Breast epithelium (tissue), 4 donors: ENCODE data around the gene EZH2. TPM values are rescaled to one million over a fixed set of nuclear protein-coding genes. Genes with fewer than 3 reads are reported as not detected.

Experiments
- DNase-seq, 2 donors: peaks; one replicate each; pipeline ENCODE4 v3.0.0-alpha.2; 2019; ENCODE audit warnings: low spot score in 2 of 2
- H3K27ac ChIP-seq, 2 donors: fragments of 200-600 bp; sonication (generic) in 1 of 2; one replicate each; pipeline ENCODE4 v1.5.1; 2016 to 2019; ENCODE audit warnings: mild to moderate bottlenecking in 1 of 2
- H3K27me3 ChIP-seq, 2 donors: fragments of 200-600 bp; sonication (generic) in 1 of 2; one replicate each; pipeline versions ENCODE4 v1.5.1 to v1.6.0; 2017 to 2019; ENCODE audit warnings: control low read depth in 1 of 2, mild to moderate bottlenecking in 1 of 2
- H3K36me3 ChIP-seq: fragments of 200-600 bp; one replicate; pipeline ENCODE4 v1.5.1; 2019
- H3K4me1 ChIP-seq, 2 donors: fragments of 200-600 bp; sonication (generic); one replicate each; pipeline ENCODE4 v1.5.1; 2016 to 2019; ENCODE audit warnings: control low read depth in 1 of 2
- H3K4me3 ChIP-seq, 3 donors: fragments of 200-600 bp; sonication (generic); 1 replicate in 2 of 3; 2 replicates in 1 of 3; pipeline ENCODE4 v1.5.1; 2016 to 2019; ENCODE audit warnings: mild to moderate bottlenecking in 3 of 3, moderate library complexity in 2 of 3
- H3K9me3 ChIP-seq, 2 donors: fragments of 200-600 bp; sonication (generic) in 1 of 2; one replicate each; pipeline ENCODE4 v1.5.1; 2016 to 2019; ENCODE audit warnings: control low read depth in 1 of 2
- CTCF ChIP-seq, 3 donors: fragments of 450-650 bp; IDR thresholded peaks; one replicate each; pipeline ENCODE4 v1.5.1; 2016 to 2017; ENCODE audit warnings: antibody characterized with exemption in 3 of 3, mild to moderate bottlenecking in 3 of 3, moderate library complexity in 3 of 3
- POLR2A ChIP-seq: fragments of 450-650 bp; IDR thresholded peaks from one replicate; pipeline ENCODE4 v1.6.1; 2016; ENCODE audit warnings: antibody characterized with exemption, mild to moderate bottlenecking, moderate library complexity
- POLR2AphosphoS5 ChIP-seq, 3 donors: sonication (generic); formaldehyde crosslinking; IDR thresholded peaks; one replicate each; pipeline ENCODE4 v1.6.1; 2017; ENCODE audit warnings: antibody characterized with exemption in 3 of 3
- intact Hi-C: fragments of 100-400 bp; cut with DNase I; formaldehyde crosslinking; loops from one replicate; pipeline ENCODE4 v1.15.1; 2023; ENCODE audit warnings: low total_unique reads
- total RNA-seq, 3 donors: library from RNA; depleted of rRNA; stranded (reverse); fragments of >200 nt; gene quantifications; one replicate each; pipeline ENCODE4 v1.1.0, GENCODE V29; 2016

The EZH2 gene
- total RNA-seq, 3 donors from 2014 or later, result 2.1 to 4.8 (median 4.3) TPM

- intact Hi-C loops, result no loop called here
- H3K4me3 ChIP-seq, result no peak overlapping the region
- H3K4me1 ChIP-seq, result no peaks in the 10 kb centered on the region
- H3K27me3 ChIP-seq, result no peaks in the 10 kb centered on the region
- DNase-seq, result no peak
- no peak overlapping the region for H3K27ac ChIP-seq
- H3K36me3 ChIP-seq, result no peaks in the 10 kb centered on the region
- no peaks in the 10 kb centered on the region for H3K9me3 ChIP-seq
- TF ChIP-seq POLR2AphosphoS5 (IDR thresholded peaks at IDR 0.05), result no peak
- no peak for TF ChIP-seq CTCF (IDR thresholded peaks at IDR 0.05)
- no peak for TF ChIP-seq POLR2A
Observed at GRCh38 chr7:148911626-148912025, 27.5 kb upstream of the EZH2 start.

- no peak for TF ChIP-seq POLR2A
- TF ChIP-seq POLR2AphosphoS5 (IDR thresholded peaks at IDR 0.05), result no peak
- no peak for TF ChIP-seq CTCF (IDR thresholded peaks at IDR 0.05)
- Histone ChIP-seq H3K4me3 (no peak overlapping the region), H3K4me1 (no peaks in the 10 kb centered on the region), H3K9me3 (no peaks in the 10 kb centered on the region), H3K27ac (no peak overlapping the region), H3K27me3 (no peaks in the 10 kb centered on the region), H3K36me3 (no peaks in the 10 kb centered on the region)
- DNase-seq, result no peak
- intact Hi-C loops, result no loop called here
Observed at GRCh38 chr7:148909568-148909967, 25.5 kb upstream of the EZH2 start.

- Histone ChIP-seq H3K27ac (no peak overlapping the region), H3K4me1 (no peaks in the 10 kb centered on the region), H3K9me3 (no peaks in the 10 kb centered on the region), H3K36me3 (no peaks in the 10 kb centered on the region), H3K4me3 (no peak overlapping the region), H3K27me3 (no peaks in the 10 kb centered on the region)
- DNase-seq, result no peak
- TF ChIP-seq POLR2A (no peak), CTCF (IDR thresholded peaks at IDR 0.05) (no peak), POLR2AphosphoS5 (IDR thresholded peaks at IDR 0.05) (no peak)
- intact Hi-C loops, result no loop called here
Observed at GRCh38 chr7:148906707-148907498, 22.8 kb upstream of the EZH2 start.

GRCh38 chr7:148905093-148905666, 21.1 kb upstream of the EZH2 start:
- DNase-seq, result no peak
- H3K27me3 ChIP-seq, result no peaks in the 10 kb centered on the region
- no peak overlapping the region for H3K4me3 ChIP-seq
- no peaks in the 10 kb centered on the region for H3K36me3 ChIP-seq
- H3K27ac ChIP-seq, result no peak overlapping the region
- TF ChIP-seq POLR2A (no peak), CTCF (IDR thresholded peaks at IDR 0.05) (no peak), POLR2AphosphoS5 (IDR thresholded peaks at IDR 0.05) (no peak)
- H3K4me1 ChIP-seq, result no peaks in the 10 kb centered on the region
- no peaks in the 10 kb centered on the region for H3K9me3 ChIP-seq
- intact Hi-C loops, result no loop called here

GRCh38 chr7:148903504-148903903, 19.4 kb upstream of the EZH2 start:
- Histone ChIP-seq H3K4me3 (no peak overlapping the region), H3K9me3 (no peaks in the 10 kb centered on the region), H3K4me1 (no peaks in the 10 kb centered on the region), H3K27me3 (no peaks in the 10 kb centered on the region), H3K36me3 (no peaks in the 10 kb centered on the region), H3K27ac (no peak overlapping the region)
- intact Hi-C loops, result no loop called here
- DNase-seq, result no peak
- no peak for TF ChIP-seq CTCF (IDR thresholded peaks at IDR 0.05)
- TF ChIP-seq POLR2A, result no peak
- TF ChIP-seq POLR2AphosphoS5 (IDR thresholded peaks at IDR 0.05), result no peak
